OCI-LY1 (cell line): Measurements from ENCODE around the gene FYB1.

Experiments used
- H2AFZ ChIP-seq: fragments of 200-600 bp; sonication (generic), shearing (Covaris generic); 2 replicates; pipeline ENCODE4 v1.6.0; 2014; ENCODE audit warnings: antibody characterized with exemption, mild to moderate bottlenecking, low read length
- H3F3A ChIP-seq: fragments of 200-600 bp; sonication (generic), shearing (Covaris generic); 2 replicates; pipeline ENCODE4 v1.6.0; 2014; ENCODE audit warnings: mild to moderate bottlenecking, antibody characterized with exemption, low read length, moderate library complexity; ENCODE audit not compliant: insufficient read depth
- H3K27ac ChIP-seq: fragments of 200-600 bp; sonication (generic); 2 replicates; pipeline ENCODE4 v1.5.1; 2014; ENCODE audit warnings: low read length, mixed run types, mild to moderate bottlenecking, low read depth; ENCODE audit not compliant: poor library complexity, severe bottlenecking
- H3K27me3 ChIP-seq: fragments of 200-600 bp; sonication (generic); 2 replicates; pipeline ENCODE4 v1.6.0; 2014; ENCODE audit warnings: antibody characterized with exemption, mild to moderate bottlenecking, low read length, moderate library complexity; ENCODE audit not compliant: insufficient read depth
- H3K36me3 ChIP-seq: fragments of 200-600 bp; sonication (generic); 2 replicates; pipeline ENCODE4 v1.6.1; 2014; ENCODE audit warnings: mild to moderate bottlenecking, antibody characterized with exemption, low read length, moderate library complexity, mixed read lengths; ENCODE audit not compliant: insufficient read depth
- H3K4me1 ChIP-seq: fragments of 200-600 bp; sonication (generic); 2 replicates; pipeline ENCODE4 v1.5.1; 2014; ENCODE audit warnings: mild to moderate bottlenecking, low read length, moderate library complexity; ENCODE audit not compliant: insufficient read depth, severe bottlenecking
- H3K4me2 ChIP-seq: fragments of 200-600 bp; sonication (generic), shearing (Covaris generic); 2 replicates; pipeline ENCODE4 v1.6.1; 2014; ENCODE audit warnings: low read length
- H3K4me3 ChIP-seq: fragments of 200-600 bp; sonication (generic); 2 replicates; pipeline ENCODE4 v1.5.1; 2014; ENCODE audit warnings: low read length, low read depth, mild to moderate bottlenecking, mixed read lengths; ENCODE audit not compliant: poor library complexity, severe bottlenecking
- H3K79me2 ChIP-seq: fragments of 200-600 bp; shearing (Covaris generic); 2 replicates; pipeline ENCODE4 v1.6.1; 2016; ENCODE audit warnings: mixed run types, low read length, mixed read lengths; ENCODE audit not compliant: insufficient read depth
- H3K9ac ChIP-seq: fragments of 200-600 bp; sonication (generic), shearing (Covaris generic); 2 replicates; pipeline ENCODE4 v1.6.1; 2014; ENCODE audit warnings: mild to moderate bottlenecking, low read length, mixed read lengths
- H3K9me2 ChIP-seq: fragments of 200-600 bp; sonication (generic), shearing (Covaris generic); 2 replicates; pipeline ENCODE4 v1.6.1; 2014; ENCODE audit warnings: low read depth, mild to moderate bottlenecking, low read length, mixed read lengths
- H3K9me3 ChIP-seq: fragments of 200-600 bp; shearing (Covaris generic); 2 replicates; pipeline ENCODE4 v1.6.1; 2014; ENCODE audit warnings: low read length, mixed read lengths
- H4K20me1 ChIP-seq: fragments of 200-600 bp; sonication (generic), shearing (Covaris generic); 2 replicates; pipeline ENCODE4 v1.6.0; 2016; ENCODE audit warnings: mild to moderate bottlenecking, low read length; ENCODE audit not compliant: insufficient read depth
- EZH2 ChIP-seq: fragments of 200-600 bp; sonication (generic), shearing (Covaris generic); IDR thresholded peaks from 2 replicates; pipeline ENCODE4 v1.8.0; 2017; ENCODE audit warnings: borderline replicate concordance, mixed run types, mild to moderate bottlenecking, antibody characterized with exemption, low read length, moderate library complexity, mixed read lengths
- TF ChIP-seq, protein P1 (sequence below): fragments of 200-600 bp; sonication (generic), shearing (Covaris generic); IDR thresholded peaks from 2 replicates; pipeline ENCODE4 v1.5.1; 2017; ENCODE audit warnings: mild to moderate bottlenecking, antibody characterized with exemption, low read length, moderate library complexity, mixed read lengths

The FYB1 gene

DNA sequence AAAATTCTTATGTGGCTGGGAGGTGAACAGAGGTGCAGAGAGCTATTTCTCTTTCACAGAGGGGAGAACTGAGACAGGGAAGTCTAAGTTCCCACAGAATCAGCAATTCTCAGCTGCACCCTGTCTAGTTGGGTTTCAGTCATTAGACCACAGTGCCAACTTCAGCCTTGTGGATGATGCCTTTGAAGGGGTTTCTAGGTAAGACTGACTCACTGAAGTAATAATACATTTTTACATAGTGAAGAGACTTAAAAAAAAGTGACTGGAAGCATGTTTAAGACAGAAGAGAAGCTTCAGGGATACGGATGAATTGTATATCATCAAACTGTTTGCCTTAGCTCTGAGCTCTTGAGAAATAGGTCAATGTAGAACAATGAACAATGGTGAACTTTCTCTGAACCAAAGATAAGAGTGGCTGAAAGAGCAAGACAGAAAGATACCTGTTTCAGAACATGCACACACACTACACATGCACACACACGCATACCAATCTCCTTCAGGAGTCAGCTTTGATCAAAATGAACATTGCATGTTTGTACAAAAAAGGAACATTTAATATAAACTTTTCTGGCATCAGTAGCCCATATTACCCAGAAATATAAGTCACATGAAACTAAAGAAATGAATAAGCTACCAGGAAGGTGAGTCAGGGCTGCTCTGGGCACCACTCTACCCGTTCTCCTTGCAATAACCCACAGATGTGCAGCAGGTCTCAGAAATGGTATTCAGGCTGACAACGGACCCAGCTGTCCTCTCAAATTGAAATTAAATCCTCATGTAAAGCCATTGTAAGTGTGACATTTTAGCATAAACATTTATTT is 12.6 kb upstream of the FYB1 start:
- no peaks in the 10 kb centered on the region for H3K79me2 ChIP-seq
- no peaks in the 10 kb centered on the region for H3F3A ChIP-seq
- TF ChIP-seq, protein P1, sequence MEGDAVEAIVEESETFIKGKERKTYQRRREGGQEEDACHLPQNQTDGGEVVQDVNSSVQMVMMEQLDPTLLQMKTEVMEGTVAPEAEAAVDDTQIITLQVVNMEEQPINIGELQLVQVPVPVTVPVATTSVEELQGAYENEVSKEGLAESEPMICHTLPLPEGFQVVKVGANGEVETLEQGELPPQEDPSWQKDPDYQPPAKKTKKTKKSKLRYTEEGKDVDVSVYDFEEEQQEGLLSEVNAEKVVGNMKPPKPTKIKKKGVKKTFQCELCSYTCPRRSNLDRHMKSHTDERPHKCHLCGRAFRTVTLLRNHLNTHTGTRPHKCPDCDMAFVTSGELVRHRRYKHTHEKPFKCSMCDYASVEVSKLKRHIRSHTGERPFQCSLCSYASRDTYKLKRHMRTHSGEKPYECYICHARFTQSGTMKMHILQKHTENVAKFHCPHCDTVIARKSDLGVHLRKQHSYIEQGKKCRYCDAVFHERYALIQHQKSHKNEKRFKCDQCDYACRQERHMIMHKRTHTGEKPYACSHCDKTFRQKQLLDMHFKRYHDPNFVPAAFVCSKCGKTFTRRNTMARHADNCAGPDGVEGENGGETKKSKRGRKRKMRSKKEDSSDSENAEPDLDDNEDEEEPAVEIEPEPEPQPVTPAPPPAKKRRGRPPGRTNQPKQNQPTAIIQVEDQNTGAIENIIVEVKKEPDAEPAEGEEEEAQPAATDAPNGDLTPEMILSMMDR, result no peak
- no peak for TF ChIP-seq EZH2
- H4K20me1 ChIP-seq, result no peaks in the 10 kb centered on the region
- H3K27me3 ChIP-seq, result no peaks in the 10 kb centered on the region
- H3K9ac ChIP-seq, result no peak overlapping the region
- no peaks in the 10 kb centered on the region for H3K9me2 ChIP-seq
- H3K4me3 ChIP-seq, result no peak overlapping the region
- no peak overlapping the region for H2AFZ ChIP-seq
- no peak overlapping the region for H3K27ac ChIP-seq
- H3K4me1 ChIP-seq, result no peaks in the 10 kb centered on the region
- no peaks in the 10 kb centered on the region for H3K9me3 ChIP-seq
- H3K36me3 ChIP-seq, result no peaks in the 10 kb centered on the region
- no peak overlapping the region for H3K4me2 ChIP-seq

DNA sequence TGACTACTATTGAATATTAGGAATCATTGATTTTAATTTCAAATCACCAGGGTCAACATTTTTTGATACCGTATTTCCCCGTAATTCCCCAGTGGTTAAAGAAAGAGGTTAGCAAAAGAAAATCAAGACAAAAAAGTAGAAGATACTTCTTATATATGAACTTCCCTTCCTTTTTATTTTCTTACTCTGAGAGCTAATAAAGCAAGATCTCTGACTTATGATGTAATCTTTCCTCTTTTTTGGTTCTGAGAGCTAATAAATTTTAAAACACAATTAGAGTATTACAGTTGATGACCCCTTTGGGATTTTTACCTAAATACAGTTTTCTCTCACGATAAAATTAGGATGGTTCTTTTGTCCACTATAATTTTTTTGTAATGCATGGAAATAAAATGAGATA is 9.2 kb upstream of the FYB1 start:
- Histone ChIP-seq H4K20me1 (no peaks in the 10 kb centered on the region), H3K4me3 (no peak overlapping the region), H3K9me2 (no peaks in the 10 kb centered on the region), H2AFZ (no peak overlapping the region), H3F3A (no peaks in the 10 kb centered on the region), H3K79me2 (no peaks in the 10 kb centered on the region), H3K27ac (no peak overlapping the region), H3K9me3 (no peaks in the 10 kb centered on the region), H3K9ac (no peak overlapping the region), H3K27me3 (no peaks in the 10 kb centered on the region), H3K4me1 (no peaks in the 10 kb centered on the region), H3K36me3 (no peaks in the 10 kb centered on the region), H3K4me2 (no peak overlapping the region)
- TF ChIP-seq EZH2, result no peak
- TF ChIP-seq, protein P1, result no peak

DNA sequence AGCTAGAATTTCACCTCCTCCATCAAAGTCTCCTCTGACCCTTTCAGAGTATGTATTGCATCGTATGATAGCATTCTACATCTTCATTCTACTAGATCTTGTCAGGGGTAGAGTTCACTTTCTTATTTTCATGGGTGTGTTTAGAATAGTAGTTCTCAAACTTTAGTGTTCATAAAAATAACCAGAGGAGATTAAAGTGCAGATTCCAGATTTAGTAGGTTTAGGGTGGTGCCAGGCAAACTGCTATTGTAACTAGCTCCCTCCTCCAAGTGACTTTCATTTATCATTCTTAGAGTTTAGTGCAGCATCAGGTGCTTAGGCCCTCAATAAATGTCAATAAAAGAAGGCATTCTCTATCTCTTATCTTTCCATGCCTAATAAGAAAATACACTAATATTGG is 7.2 kb upstream of the FYB1 start:
- no peak overlapping the region for H3K9ac ChIP-seq
- no peaks in the 10 kb centered on the region for H3K36me3 ChIP-seq
- no peaks in the 10 kb centered on the region for H4K20me1 ChIP-seq
- H3K27ac ChIP-seq, result no peak overlapping the region
- H3K79me2 ChIP-seq, result no peaks in the 10 kb centered on the region
- no peak overlapping the region for H2AFZ ChIP-seq
- no peak for TF ChIP-seq EZH2
- TF ChIP-seq, protein P1, result no peak
- H3K4me3 ChIP-seq, result no peak overlapping the region
- no peaks in the 10 kb centered on the region for H3K9me2 ChIP-seq
- H3F3A ChIP-seq, result no peaks in the 10 kb centered on the region
- H3K9me3 ChIP-seq, result no peaks in the 10 kb centered on the region
- no peaks in the 10 kb centered on the region for H3K27me3 ChIP-seq
- H3K4me1 ChIP-seq, result no peaks in the 10 kb centered on the region
- no peak overlapping the region for H3K4me2 ChIP-seq
